ENCODE measurements around the gene ASB5.

GRCh38 chr4:176191974-176192373 lies 77.0 kb downstream of the ASB5 start:
- no peak for TF ChIP-seq POLR2A (IDR thresholded peaks at IDR 0.05)
- TF ChIP-seq, protein P1, sequence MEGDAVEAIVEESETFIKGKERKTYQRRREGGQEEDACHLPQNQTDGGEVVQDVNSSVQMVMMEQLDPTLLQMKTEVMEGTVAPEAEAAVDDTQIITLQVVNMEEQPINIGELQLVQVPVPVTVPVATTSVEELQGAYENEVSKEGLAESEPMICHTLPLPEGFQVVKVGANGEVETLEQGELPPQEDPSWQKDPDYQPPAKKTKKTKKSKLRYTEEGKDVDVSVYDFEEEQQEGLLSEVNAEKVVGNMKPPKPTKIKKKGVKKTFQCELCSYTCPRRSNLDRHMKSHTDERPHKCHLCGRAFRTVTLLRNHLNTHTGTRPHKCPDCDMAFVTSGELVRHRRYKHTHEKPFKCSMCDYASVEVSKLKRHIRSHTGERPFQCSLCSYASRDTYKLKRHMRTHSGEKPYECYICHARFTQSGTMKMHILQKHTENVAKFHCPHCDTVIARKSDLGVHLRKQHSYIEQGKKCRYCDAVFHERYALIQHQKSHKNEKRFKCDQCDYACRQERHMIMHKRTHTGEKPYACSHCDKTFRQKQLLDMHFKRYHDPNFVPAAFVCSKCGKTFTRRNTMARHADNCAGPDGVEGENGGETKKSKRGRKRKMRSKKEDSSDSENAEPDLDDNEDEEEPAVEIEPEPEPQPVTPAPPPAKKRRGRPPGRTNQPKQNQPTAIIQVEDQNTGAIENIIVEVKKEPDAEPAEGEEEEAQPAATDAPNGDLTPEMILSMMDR (IDR thresholded peaks at IDR 0.05), result no peak
